SK-N-SH (cell line): ENCODE results near the gene IZUMO4. TPM values are rescaled to one million over a fixed set of nuclear protein-coding genes. Genes with fewer than 3 reads are reported as not detected.

Experiments
- CTCF ChIA-PET: fragments of 300-600, 350-600 bp; formaldehyde crosslinking; extraction: SDS; loops from one replicate; lab custom pipeline; 2021; lab: Yijun Ruan, JAX
- POLR2A ChIA-PET: fragments of 350-600 bp; sonication (Branson Sonifier 250); formaldehyde crosslinking; extraction: SDS; loops from one replicate; lab custom pipeline; 2020; ENCODE audit warnings: antibody characterized with exemption, inconsistent platforms; lab: Yijun Ruan, JAX
- DNase-seq: peaks from one replicate; pipeline ENCODE4 v3.0.0; 2012
- H2AFZ ChIP-seq: fragments of 200-600 bp; sonication (generic); 2 replicates; pipeline ENCODE4 v1.8.1; 2016; ENCODE audit warnings: antibody characterized with exemption, mild to moderate bottlenecking, low read depth
- H3F3A ChIP-seq: fragments of 200-600 bp; sonication (generic); replicated peaks from 2 replicates; pipeline ENCODE3; 2016; ENCODE audit warnings: antibody characterized with exemption, mild to moderate bottlenecking; ENCODE audit not compliant: insufficient read depth
- H3K27ac ChIP-seq, 2 experiments: fragments of 200-500 bp in 1 of 2; fragments of 200-600 bp in 1 of 2; sonication (Bioruptor generic) in 1 of 2; sonication (generic), shearing (Covaris generic) in 1 of 2; 2 replicates each; pipeline versions ENCODE4 v1.5.1 to v1.6.1; 2014 to 2016; ENCODE audit warnings: low read depth in 2 of 2, inconsistent platforms in 1 of 2, low read length in 1 of 2, mild to moderate bottlenecking in 1 of 2, mixed read lengths in 1 of 2
- H3K27me3 ChIP-seq: fragments of 200-600 bp; sonication (generic), shearing (Covaris generic); 2 replicates; pipeline ENCODE4 v1.6.1; 2016; ENCODE audit warnings: mixed run types; ENCODE audit not compliant: insufficient read depth
- H3K36me3 ChIP-seq, 2 experiments: fragments of 200-500 bp in 1 of 2; fragments of 200-600 bp in 1 of 2; sonication (Bioruptor generic) in 1 of 2; sonication (generic) in 1 of 2; replicated peaks in 1 of 2; 2 replicates each; pipeline versions ENCODE3 to v1.5.1; 2014 to 2016; ENCODE audit warnings: low read length in 1 of 2, mild to moderate bottlenecking in 1 of 2; ENCODE audit not compliant: insufficient read depth in 2 of 2, control insufficient read depth in 1 of 2
- H3K4me1 ChIP-seq, 2 experiments: fragments of 200-500 bp in 1 of 2; fragments of 200-600 bp in 1 of 2; sonication (Bioruptor generic) in 1 of 2; sonication (generic), shearing (Covaris generic) in 1 of 2; 2 replicates each; pipeline versions ENCODE4 v1.5.1 to v1.6.1; 2014 to 2016; ENCODE audit warnings: low read depth in 1 of 2, low read length in 1 of 2, mixed run types in 1 of 2; ENCODE audit not compliant: insufficient read depth in 2 of 2, control insufficient read depth in 1 of 2
- H3K4me2 ChIP-seq: fragments of 200-600 bp; sonication (generic), shearing (Covaris generic); 2 replicates; pipeline ENCODE4 v1.6.1; 2017; ENCODE audit warnings: mixed run types
- H3K4me3 ChIP-seq, 2 experiments: fragments of 200-500 bp in 1 of 2; fragments of 200-600 bp in 1 of 2; sonication (Bioruptor generic) in 1 of 2; sonication (generic), shearing (Covaris generic) in 1 of 2; 2 replicates each; pipeline versions ENCODE4 v1.5.1 to v1.8.1; 2014 to 2016; ENCODE audit warnings: low read depth in 2 of 2, inconsistent platforms in 1 of 2, low read length in 1 of 2, mild to moderate bottlenecking in 1 of 2, mixed read lengths in 1 of 2, moderate library complexity in 1 of 2
- H3K79me2 ChIP-seq: fragments of 200-600 bp; sonication (generic); 2 replicates; pipeline ENCODE4 v1.8.1; 2017; ENCODE audit warnings: mild to moderate bottlenecking; ENCODE audit not compliant: insufficient read depth
- H3K9ac ChIP-seq: fragments of 200-600 bp; sonication (generic); 2 replicates; pipeline ENCODE4 v1.6.1; 2017; ENCODE audit warnings: mixed run types
- H3K9me2 ChIP-seq: fragments of 200-600 bp; sonication (generic); 2 replicates; pipeline ENCODE4 v1.6.1; 2017; ENCODE audit warnings: mixed run types
- H3K9me3 ChIP-seq: fragments of 200-600 bp; sonication (generic); 2 replicates; pipeline ENCODE4 v1.6.1; 2017; ENCODE audit warnings: mixed run types, mild to moderate bottlenecking, moderate library complexity
- H4K20me1 ChIP-seq: fragments of 200-600 bp; sonication (generic); 2 replicates; pipeline ENCODE4 v1.6.1; 2017; ENCODE audit warnings: mild to moderate bottlenecking, mixed run types; ENCODE audit not compliant: insufficient read depth
- CHD2 ChIP-seq: fragments of 150-350 bp; IDR thresholded peaks from 2 replicates; pipeline ENCODE4 v1.6.1; 2018; ENCODE audit warnings: low read length; ENCODE audit not compliant: partially characterized antibody
- EZH2phosphoT487 ChIP-seq: fragments of 200-600 bp; sonication (generic); IDR thresholded peaks from 2 replicates; pipeline ENCODE4 v1.6.1; 2017; ENCODE audit warnings: low read depth, mixed run types, mild to moderate bottlenecking, antibody characterized with exemption, moderate library complexity, borderline replicate concordance
- FOXM1 ChIP-seq: IDR thresholded peaks from 2 replicates; pipeline ENCODE4 v1.4.0; 2012; ENCODE audit warnings: low read depth, mild to moderate bottlenecking
- GABPA ChIP-seq: IDR thresholded peaks from 2 replicates; pipeline ENCODE4 v1.4.0; 2012; ENCODE audit warnings: low read depth, mild to moderate bottlenecking
- GATA2 ChIP-seq: sonication (generic); formaldehyde crosslinking; IDR thresholded peaks from 2 replicates; pipeline ENCODE4 v1.5.0; 2020; ENCODE audit warnings: mild to moderate bottlenecking, missing genetic modification reagents
- IRF3 ChIP-seq: fragments of 150-350 bp; IDR thresholded peaks from 2 replicates; pipeline ENCODE4 v1.6.1; 2016; ENCODE audit warnings: mild to moderate bottlenecking, low read depth, low read length
- JUND ChIP-seq: IDR thresholded peaks from 2 replicates; pipeline ENCODE4 v1.4.0; 2012
- MAX ChIP-seq: IDR thresholded peaks from 2 replicates; pipeline ENCODE4 v1.4.0; 2012; ENCODE audit warnings: low read depth
- MEF2A ChIP-seq: IDR thresholded peaks from 2 replicates; pipeline ENCODE4 v1.4.0; 2012; ENCODE audit warnings: low read depth, borderline replicate concordance
- NFIC ChIP-seq: IDR thresholded peaks from 2 replicates; pipeline ENCODE4 v1.4.0; 2012; ENCODE audit warnings: borderline replicate concordance
- NRF1 ChIP-seq: IDR thresholded peaks from 2 replicates; pipeline ENCODE4 v1.6.1; 2012; ENCODE audit warnings: low read depth, mild to moderate bottlenecking, low read length
- PBX3 ChIP-seq: IDR thresholded peaks from 2 replicates; pipeline ENCODE4; 2012
- POLR2AphosphoS5 ChIP-seq: IDR thresholded peaks from 2 replicates; pipeline ENCODE4 v1.6.1; 2012; ENCODE audit warnings: low read depth, low read length
- RFX5 ChIP-seq: IDR thresholded peaks from 2 replicates; pipeline ENCODE4 v1.6.1; 2012; ENCODE audit warnings: mild to moderate bottlenecking, improper control_type of control experiment, low read length
- SMC3 ChIP-seq: IDR thresholded peaks from 2 replicates; pipeline ENCODE4 v1.6.1; 2012; ENCODE audit warnings: low read depth, low read length, improper control_type of control experiment
- TCF12 ChIP-seq: IDR thresholded peaks from 2 replicates; pipeline ENCODE4 v1.4.0; 2012
- YY1 ChIP-seq: IDR thresholded peaks from 2 replicates; pipeline ENCODE4 v1.4.0; 2012; ENCODE audit warnings: low read depth, mild to moderate bottlenecking
- WGBS: methylation state at CpG from one replicate; pipeline ENCODE4 v1.1.6; 2017; ENCODE audit warnings: low lambda C conversion rate; 5-methylcytosine and 5-hydroxymethylcytosine counted together
- polyA plus RNA-seq, 3 experiments: library from polyadenylated mRNA; depleted of rRNA; stranded (reverse); fragments of >200 nt; gene quantifications; 2 replicates each; pipeline ENCODE4 v1.2.3, GENCODE V29; 2012
- TF ChIP-seq, protein P1 (sequence below): IDR thresholded peaks from 2 replicates; pipeline ENCODE4 v1.4.0; 2012; ENCODE audit warnings: low read depth, borderline replicate concordance

Gene IZUMO4
- polyA plus RNA-seq, 1 of the 3 experiments (the other 2 are of a cell fraction), result 4.6 TPM

DNA sequence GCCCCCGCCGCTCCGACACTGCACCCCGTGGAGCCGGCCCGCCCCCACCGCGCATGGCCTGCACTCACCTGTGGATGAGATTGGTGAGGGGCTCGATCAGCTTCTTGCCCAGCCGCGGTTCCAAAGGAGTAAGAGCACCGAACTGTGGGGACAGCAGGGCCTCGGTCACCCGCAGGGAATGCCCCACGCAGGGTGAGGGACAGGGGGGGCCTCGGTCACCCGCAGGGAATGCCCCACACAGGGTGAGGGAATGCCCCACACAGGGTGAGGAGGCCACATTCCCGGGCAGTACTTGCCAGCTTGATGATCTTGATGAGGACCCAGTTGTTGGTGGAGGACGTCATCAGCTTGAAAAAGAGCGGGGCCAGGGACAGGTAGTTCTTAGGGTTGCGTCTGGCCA lies 32.3 kb downstream of the IZUMO4 start (continued):
- TF ChIP-seq, protein P1, sequence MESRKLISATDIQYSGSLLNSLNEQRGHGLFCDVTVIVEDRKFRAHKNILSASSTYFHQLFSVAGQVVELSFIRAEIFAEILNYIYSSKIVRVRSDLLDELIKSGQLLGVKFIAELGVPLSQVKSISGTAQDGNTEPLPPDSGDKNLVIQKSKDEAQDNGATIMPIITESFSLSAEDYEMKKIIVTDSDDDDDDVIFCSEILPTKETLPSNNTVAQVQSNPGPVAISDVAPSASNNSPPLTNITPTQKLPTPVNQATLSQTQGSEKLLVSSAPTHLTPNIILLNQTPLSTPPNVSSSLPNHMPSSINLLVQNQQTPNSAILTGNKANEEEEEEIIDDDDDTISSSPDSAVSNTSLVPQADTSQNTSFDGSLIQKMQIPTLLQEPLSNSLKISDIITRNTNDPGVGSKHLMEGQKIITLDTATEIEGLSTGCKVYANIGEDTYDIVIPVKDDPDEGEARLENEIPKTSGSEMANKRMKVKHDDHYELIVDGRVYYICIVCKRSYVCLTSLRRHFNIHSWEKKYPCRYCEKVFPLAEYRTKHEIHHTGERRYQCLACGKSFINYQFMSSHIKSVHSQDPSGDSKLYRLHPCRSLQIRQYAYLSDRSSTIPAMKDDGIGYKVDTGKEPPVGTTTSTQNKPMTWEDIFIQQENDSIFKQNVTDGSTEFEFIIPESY, result no peak
- TF ChIP-seq YY1, result no peak
- no peak for TF ChIP-seq GABPA
- no peak for TF ChIP-seq CHD2
- no peak for TF ChIP-seq MAX
- TF ChIP-seq RFX5, result no peak
- TF ChIP-seq MEF2A, result no peak
- TF ChIP-seq JUND, result no peak
- no peak for TF ChIP-seq POLR2AphosphoS5
- TF ChIP-seq EZH2phosphoT487, result no peak

DNA sequence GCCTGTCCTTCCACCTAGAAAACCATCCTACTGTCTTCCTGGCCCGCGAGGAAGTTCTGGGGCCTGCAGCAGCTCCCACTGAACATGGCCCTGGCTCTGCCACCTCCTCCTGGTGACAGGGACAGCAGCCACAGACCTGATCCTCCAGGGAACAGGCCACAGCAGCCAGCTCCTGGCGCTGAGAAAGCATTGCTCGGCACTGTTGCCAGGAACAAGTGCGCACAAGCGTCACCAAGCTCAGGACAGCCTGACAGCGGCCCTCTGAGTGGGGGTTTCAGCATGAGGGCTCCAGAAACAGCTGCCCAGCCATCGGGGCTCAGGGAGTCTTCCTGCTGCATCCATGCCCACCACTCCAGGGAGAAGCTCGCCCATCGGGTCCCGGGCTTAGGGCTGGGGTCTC lies 32.8 kb downstream of the IZUMO4 start:
- CTCF ChIA-PET, result interaction anchor here (0.9 to 1.1 kb wide), 2 partner anchors 19 to 186 kb away, joined by 3 to 4 read pairs; no protein-coding TSS in a partner anchor
- no peaks in the 10 kb centered on the region for H3K27me3 ChIP-seq
- DNase-seq, result no peak
- H2AFZ ChIP-seq, result no peak overlapping the region
- POLR2A ChIA-PET, result no interaction called here
- TF ChIP-seq GATA2 (CRISPR knock-in tag) (no peak), IRF3 (no peak), SMC3 (no peak), NFIC (no peak), TCF12 (no peak), PBX3 (no peak), FOXM1 (no peak), NRF1 (no peak), MEF2A (no peak)
- TF ChIP-seq, protein P1, result no peak
- no peaks in the 10 kb centered on the region for H3K9me2 ChIP-seq
- no peak overlapping the region for H3K9ac ChIP-seq
- H3K4me3 ChIP-seq, result no peak overlapping the region
- no peaks in the 10 kb centered on the region for H3F3A ChIP-seq
- WGBS, result no CpG with 5 or more reads among the region's 11 CpGs
- no peak overlapping the region for H3K4me2 ChIP-seq
- peaks cover 26 to 56% of the 10 kb centered on the region in 2 experiments for H3K36me3 ChIP-seq
- no peak overlapping the region for H3K27ac ChIP-seq
- H4K20me1 ChIP-seq, result peaks cover 44% of the 10 kb centered on the region
- no peaks in the 10 kb centered on the region for H3K4me1 ChIP-seq
- H3K79me2 ChIP-seq, result peaks cover 51% of the 10 kb centered on the region
- H3K9me3 ChIP-seq, result no peaks in the 10 kb centered on the region
